ENCODE results near the gene NYNRIN. TPM values are rescaled to one million over a fixed set of nuclear protein-coding genes. Genes with fewer than 3 reads are reported as not detected.

NYNRIN gene
- total RNA-seq, 1 donor from 2014 or later = 39.6 TPM

GRCh38 chr14:24367514-24368211, 31.1 kb upstream of the NYNRIN start, which contains the start of gene NFATC4:
NFATC4 (plus strand) TSS chr14:24368184; CDS start chr14:24368341, 157 bp downstream.
- no peaks in the 10 kb centered on the region for H3K9me3 Mint-ChIP-seq (ENCODE audit: unreplicated experiment)
- peaks cover 12% of the 10 kb centered on the region for H3K36me3 Mint-ChIP-seq (ENCODE audit: unreplicated experiment)
- H3K4me3 Mint-ChIP-seq (ENCODE audit: unreplicated experiment) = peak within 1 kb of the TSS; percentile 95
- DNase-seq (ENCODE audit: extremely low spot score, unreplicated experiment) = peak; percentile 92
- H3K4me1 Mint-ChIP-seq (ENCODE audit: unreplicated experiment) = peaks cover 51% of the 10 kb centered on the region
- TF ChIP-seq, protein P1, sequence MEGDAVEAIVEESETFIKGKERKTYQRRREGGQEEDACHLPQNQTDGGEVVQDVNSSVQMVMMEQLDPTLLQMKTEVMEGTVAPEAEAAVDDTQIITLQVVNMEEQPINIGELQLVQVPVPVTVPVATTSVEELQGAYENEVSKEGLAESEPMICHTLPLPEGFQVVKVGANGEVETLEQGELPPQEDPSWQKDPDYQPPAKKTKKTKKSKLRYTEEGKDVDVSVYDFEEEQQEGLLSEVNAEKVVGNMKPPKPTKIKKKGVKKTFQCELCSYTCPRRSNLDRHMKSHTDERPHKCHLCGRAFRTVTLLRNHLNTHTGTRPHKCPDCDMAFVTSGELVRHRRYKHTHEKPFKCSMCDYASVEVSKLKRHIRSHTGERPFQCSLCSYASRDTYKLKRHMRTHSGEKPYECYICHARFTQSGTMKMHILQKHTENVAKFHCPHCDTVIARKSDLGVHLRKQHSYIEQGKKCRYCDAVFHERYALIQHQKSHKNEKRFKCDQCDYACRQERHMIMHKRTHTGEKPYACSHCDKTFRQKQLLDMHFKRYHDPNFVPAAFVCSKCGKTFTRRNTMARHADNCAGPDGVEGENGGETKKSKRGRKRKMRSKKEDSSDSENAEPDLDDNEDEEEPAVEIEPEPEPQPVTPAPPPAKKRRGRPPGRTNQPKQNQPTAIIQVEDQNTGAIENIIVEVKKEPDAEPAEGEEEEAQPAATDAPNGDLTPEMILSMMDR (IDR thresholded peaks at IDR 0.05) = no peak
- peak within 1 kb of the TSS; percentile 100 for H3K27ac Mint-ChIP-seq (ENCODE audit: unreplicated experiment)
- H3K27me3 Mint-ChIP-seq (ENCODE audit: unreplicated experiment) = no peaks in the 10 kb centered on the region

GRCh38 chr14:24368212-24368561, 30.6 kb upstream of the NYNRIN start:
- TF ChIP-seq, protein P1 (IDR thresholded peaks at IDR 0.05) = no peak
- Mint-ChIP-seq H3K27me3 (ENCODE audit: unreplicated experiment) (no peaks in the 10 kb centered on the region), H3K4me1 (ENCODE audit: unreplicated experiment) (peaks cover 56% of the 10 kb centered on the region), H3K36me3 (ENCODE audit: unreplicated experiment) (peaks cover 14% of the 10 kb centered on the region), H3K27ac (ENCODE audit: unreplicated experiment) (peak overlapping the region; percentile 100), H3K9me3 (ENCODE audit: unreplicated experiment) (no peaks in the 10 kb centered on the region), H3K4me3 (ENCODE audit: unreplicated experiment) (peak overlapping the region; percentile 95)
- DNase-seq (ENCODE audit: extremely low spot score, unreplicated experiment) = no peak

DNA sequence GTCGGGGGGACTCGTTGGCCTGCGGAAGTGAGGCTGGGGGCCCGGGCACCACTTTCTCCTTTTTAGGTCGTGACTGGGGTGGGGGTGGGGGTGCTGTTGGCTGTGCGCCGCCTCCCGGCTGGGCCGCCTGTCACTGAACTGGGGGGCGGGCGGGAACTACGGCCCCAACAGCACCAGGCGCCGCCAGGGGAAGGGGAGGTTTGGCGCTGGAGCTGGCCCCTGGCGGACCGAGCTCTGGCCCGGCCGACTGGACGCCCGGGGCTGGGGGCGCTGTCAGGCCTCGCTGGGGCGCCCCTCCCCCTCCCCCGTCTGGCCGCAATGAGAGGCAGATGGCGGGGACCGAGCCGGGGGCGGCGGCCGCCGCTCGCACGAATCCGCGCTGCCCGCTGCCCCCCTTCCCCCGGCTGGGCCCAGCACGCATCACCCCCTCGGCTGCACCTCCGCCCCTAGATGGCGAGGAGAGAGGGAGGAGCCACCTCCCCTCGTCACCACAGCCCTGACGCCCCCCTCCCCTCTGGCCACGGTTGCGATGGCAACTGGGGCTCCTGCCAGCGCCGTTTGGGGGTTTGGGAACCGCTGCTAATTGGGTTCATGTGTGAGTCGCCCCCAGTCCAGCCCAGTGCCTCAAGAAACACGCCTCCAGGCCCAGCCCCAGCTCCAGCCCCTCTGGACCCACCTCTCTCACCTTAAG, 30.1 kb upstream of the NYNRIN start:
- DNase-seq (ENCODE audit: extremely low spot score, unreplicated experiment) = peak; percentile 91
- Mint-ChIP-seq H3K4me3 (ENCODE audit: unreplicated experiment) (peak overlapping the region; percentile 95), H3K27me3 (ENCODE audit: unreplicated experiment) (no peaks in the 10 kb centered on the region), H3K27ac (ENCODE audit: unreplicated experiment) (peak overlapping the region; percentile 100), H3K9me3 (ENCODE audit: unreplicated experiment) (no peaks in the 10 kb centered on the region), H3K36me3 (ENCODE audit: unreplicated experiment) (peaks cover 19% of the 10 kb centered on the region), H3K4me1 (ENCODE audit: unreplicated experiment) (peaks cover 59% of the 10 kb centered on the region)
- TF ChIP-seq, protein P1 (IDR thresholded peaks at IDR 0.05) = peak; percentile 23

GRCh38 chr14:24369463-24369862, 29.3 kb upstream of the NYNRIN start:
- Mint-ChIP-seq H3K27me3 (ENCODE audit: unreplicated experiment) (no peaks in the 10 kb centered on the region), H3K9me3 (ENCODE audit: unreplicated experiment) (no peaks in the 10 kb centered on the region), H3K4me1 (ENCODE audit: unreplicated experiment) (peaks cover 61% of the 10 kb centered on the region), H3K36me3 (ENCODE audit: unreplicated experiment) (peaks cover 26% of the 10 kb centered on the region), H3K4me3 (ENCODE audit: unreplicated experiment) (peak overlapping the region; percentile 75), H3K27ac (ENCODE audit: unreplicated experiment) (peak overlapping the region; percentile 85)
- TF ChIP-seq, protein P1 (IDR thresholded peaks at IDR 0.05) = no peak
- no peak for DNase-seq (ENCODE audit: extremely low spot score, unreplicated experiment)
